ENCODE data around the gene CMTM4.

Gene CMTM4

DNA sequence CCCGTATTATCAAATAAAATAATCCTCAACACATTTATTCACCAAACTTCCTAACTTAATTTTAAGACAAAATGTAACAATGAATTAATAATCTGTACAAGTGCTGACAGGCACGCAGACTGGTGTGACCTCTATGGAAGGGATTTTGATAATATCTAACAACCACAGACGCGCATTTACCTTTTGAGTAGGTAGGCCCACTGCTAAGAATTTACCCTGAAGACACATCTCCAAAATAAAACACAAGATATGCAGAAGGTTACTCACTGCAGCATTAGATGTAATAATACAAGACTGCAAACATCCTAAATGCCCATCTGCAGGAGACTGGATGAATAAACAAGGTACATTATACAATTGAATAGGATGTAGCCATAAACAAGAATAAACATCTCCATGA lies 22.7 kb upstream of the CMTM4 start:
- no peak for ATAC-seq
- no peak for TF ChIP-seq ZNF70 (CRISPR knock-in tag; IDR thresholded peaks at IDR 0.05)
- TF ChIP-seq ZFP30 (CRISPR knock-in tag; IDR thresholded peaks at IDR 0.05), result no peak
- TF ChIP-seq RARB (CRISPR knock-in tag; IDR thresholded peaks at IDR 0.05), result no peak
- TF ChIP-seq ESRRG (CRISPR knock-in tag; IDR thresholded peaks at IDR 0.05), result no peak
- no peak for TF ChIP-seq OSR1 (CRISPR knock-in tag; IDR thresholded peaks at IDR 0.05)
- TF ChIP-seq ZC3H10 (CRISPR knock-in tag; IDR thresholded peaks at IDR 0.05), result no peak
- TF ChIP-seq ZNF8 (CRISPR knock-in tag; IDR thresholded peaks at IDR 0.05), result no peak
- no peak for TF ChIP-seq SNAI2 (CRISPR knock-in tag; IDR thresholded peaks at IDR 0.05)
- TF ChIP-seq TCF4 (CRISPR knock-in tag; IDR thresholded peaks at IDR 0.05; ENCODE audit: borderline replicate concordance), result no peak
- TF ChIP-seq BACH2 (CRISPR knock-in tag; IDR thresholded peaks at IDR 0.05; ENCODE audit: borderline replicate concordance), result no peak
- no peak for TF ChIP-seq TOX (CRISPR knock-in tag; IDR thresholded peaks at IDR 0.05; ENCODE audit: borderline replicate concordance)
- TF ChIP-seq, protein P1, sequence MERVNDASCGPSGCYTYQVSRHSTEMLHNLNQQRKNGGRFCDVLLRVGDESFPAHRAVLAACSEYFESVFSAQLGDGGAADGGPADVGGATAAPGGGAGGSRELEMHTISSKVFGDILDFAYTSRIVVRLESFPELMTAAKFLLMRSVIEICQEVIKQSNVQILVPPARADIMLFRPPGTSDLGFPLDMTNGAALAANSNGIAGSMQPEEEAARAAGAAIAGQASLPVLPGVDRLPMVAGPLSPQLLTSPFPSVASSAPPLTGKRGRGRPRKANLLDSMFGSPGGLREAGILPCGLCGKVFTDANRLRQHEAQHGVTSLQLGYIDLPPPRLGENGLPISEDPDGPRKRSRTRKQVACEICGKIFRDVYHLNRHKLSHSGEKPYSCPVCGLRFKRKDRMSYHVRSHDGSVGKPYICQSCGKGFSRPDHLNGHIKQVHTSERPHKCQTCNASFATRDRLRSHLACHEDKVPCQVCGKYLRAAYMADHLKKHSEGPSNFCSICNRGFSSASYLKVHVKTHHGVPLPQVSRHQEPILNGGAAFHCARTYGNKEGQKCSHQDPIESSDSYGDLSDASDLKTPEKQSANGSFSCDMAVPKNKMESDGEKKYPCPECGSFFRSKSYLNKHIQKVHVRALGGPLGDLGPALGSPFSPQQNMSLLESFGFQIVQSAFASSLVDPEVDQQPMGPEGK (CRISPR knock-in tag; IDR thresholded peaks at IDR 0.05; ENCODE audit: borderline replicate concordance), result no peak
- TF ChIP-seq CSDC2 (CRISPR knock-in tag; IDR thresholded peaks at IDR 0.05), result no peak
- no peak for TF ChIP-seq ZFP3 (CRISPR knock-in tag; IDR thresholded peaks at IDR 0.05)
- TF ChIP-seq, protein P2, sequence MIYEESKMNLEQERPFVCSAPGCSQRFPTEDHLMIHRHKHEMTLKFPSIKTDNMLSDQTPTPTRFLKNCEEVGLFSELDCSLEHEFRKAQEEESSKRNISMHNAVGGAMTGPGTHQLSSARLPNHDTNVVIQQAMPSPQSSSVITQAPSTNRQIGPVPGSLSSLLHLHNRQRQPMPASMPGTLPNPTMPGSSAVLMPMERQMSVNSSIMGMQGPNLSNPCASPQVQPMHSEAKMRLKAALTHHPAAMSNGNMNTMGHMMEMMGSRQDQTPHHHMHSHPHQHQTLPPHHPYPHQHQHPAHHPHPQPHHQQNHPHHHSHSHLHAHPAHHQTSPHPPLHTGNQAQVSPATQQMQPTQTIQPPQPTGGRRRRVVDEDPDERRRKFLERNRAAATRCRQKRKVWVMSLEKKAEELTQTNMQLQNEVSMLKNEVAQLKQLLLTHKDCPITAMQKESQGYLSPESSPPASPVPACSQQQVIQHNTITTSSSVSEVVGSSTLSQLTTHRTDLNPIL (CRISPR knock-in tag; IDR thresholded peaks at IDR 0.05; ENCODE audit: low read depth), result no peak
- no peak for TF ChIP-seq PPARA (CRISPR knock-in tag; IDR thresholded peaks at IDR 0.05; ENCODE audit: borderline replicate concordance)
- TF ChIP-seq, protein P3, sequence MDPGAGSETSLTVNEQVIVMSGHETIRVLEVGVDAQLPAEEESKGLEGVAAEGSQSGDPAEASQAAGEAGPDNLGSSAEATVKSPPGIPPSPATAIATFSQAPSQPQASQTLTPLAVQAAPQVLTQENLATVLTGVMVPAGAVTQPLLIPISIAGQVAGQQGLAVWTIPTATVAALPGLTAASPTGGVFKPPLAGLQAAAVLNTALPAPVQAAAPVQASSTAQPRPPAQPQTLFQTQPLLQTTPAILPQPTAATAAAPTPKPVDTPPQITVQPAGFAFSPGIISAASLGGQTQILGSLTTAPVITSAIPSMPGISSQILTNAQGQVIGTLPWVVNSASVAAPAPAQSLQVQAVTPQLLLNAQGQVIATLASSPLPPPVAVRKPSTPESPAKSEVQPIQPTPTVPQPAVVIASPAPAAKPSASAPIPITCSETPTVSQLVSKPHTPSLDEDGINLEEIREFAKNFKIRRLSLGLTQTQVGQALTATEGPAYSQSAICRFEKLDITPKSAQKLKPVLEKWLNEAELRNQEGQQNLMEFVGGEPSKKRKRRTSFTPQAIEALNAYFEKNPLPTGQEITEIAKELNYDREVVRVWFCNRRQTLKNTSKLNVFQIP (CRISPR knock-in tag; IDR thresholded peaks at IDR 0.05; ENCODE audit: borderline replicate concordance, low read depth), result no peak

DNA sequence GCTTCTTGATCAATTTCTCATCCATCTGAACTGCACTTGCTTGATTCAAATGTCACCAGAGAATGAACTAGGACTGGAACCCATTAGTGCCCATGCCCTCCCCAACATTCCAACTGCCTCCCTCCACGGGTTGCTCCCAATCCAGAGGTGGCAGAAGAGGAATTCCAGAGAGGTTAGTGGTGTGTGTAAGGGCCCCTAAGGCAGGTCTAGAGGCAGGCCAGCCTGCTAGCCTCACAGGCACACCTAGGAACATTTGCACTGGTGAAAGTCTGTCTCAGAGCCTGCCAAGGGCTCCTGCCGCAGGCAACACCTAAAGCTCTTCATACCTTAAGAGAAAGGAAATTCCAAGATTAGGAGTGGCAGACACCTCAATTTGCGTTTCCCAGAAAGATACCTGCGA lies 21.2 kb upstream of the CMTM4 start:
- peak; percentile 37 for ATAC-seq
- no peak for TF ChIP-seq CSDC2 (CRISPR knock-in tag; IDR thresholded peaks at IDR 0.05)
- no peak for TF ChIP-seq BACH2 (CRISPR knock-in tag; IDR thresholded peaks at IDR 0.05; ENCODE audit: borderline replicate concordance)
- TF ChIP-seq, protein P4, sequence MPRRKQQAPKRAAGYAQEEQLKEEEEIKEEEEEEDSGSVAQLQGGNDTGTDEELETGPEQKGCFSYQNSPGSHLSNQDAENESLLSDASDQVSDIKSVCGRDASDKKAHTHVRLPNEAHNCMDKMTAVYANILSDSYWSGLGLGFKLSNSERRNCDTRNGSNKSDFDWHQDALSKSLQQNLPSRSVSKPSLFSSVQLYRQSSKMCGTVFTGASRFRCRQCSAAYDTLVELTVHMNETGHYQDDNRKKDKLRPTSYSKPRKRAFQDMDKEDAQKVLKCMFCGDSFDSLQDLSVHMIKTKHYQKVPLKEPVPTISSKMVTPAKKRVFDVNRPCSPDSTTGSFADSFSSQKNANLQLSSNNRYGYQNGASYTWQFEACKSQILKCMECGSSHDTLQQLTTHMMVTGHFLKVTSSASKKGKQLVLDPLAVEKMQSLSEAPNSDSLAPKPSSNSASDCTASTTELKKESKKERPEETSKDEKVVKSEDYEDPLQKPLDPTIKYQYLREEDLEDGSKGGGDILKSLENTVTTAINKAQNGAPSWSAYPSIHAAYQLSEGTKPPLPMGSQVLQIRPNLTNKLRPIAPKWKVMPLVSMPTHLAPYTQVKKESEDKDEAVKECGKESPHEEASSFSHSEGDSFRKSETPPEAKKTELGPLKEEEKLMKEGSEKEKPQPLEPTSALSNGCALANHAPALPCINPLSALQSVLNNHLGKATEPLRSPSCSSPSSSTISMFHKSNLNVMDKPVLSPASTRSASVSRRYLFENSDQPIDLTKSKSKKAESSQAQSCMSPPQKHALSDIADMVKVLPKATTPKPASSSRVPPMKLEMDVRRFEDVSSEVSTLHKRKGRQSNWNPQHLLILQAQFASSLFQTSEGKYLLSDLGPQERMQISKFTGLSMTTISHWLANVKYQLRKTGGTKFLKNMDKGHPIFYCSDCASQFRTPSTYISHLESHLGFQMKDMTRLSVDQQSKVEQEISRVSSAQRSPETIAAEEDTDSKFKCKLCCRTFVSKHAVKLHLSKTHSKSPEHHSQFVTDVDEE (CRISPR knock-in tag; IDR thresholded peaks at IDR 0.05), result no peak

DNA sequence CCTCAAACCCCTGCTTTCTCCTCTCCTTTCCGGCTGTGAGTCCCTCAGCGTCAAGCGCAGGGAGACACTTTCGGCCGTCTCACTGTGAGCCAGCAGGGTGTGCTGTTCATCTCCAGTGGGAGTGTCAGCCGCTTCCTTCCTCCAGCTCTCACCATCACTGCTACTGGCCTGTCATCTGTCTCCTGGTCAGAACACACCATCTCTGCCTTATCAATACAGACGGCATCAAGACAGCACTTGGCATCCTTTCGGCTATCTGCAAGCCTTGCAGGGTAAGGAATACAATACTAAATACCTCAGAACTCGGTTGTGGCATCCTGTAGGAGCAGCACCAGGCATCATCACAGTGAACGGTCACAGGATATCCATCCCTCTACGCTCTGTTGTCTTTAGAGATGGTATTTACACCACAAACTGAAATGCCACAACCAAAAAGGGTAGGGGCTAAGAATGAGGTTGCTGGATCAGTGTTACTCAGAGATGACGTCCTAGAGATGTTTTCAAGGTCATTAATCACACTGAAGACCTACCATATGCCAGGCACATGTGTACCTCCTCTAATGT lies 20.7 kb upstream of the CMTM4 start:
- TF ChIP-seq SNAI2 (CRISPR knock-in tag; IDR thresholded peaks at IDR 0.05), result no peak
- TF ChIP-seq ESRRG (CRISPR knock-in tag; IDR thresholded peaks at IDR 0.05), result 0 out of 2 replicates have a peak, but pooled peaks have one; percentile 3
- peak; percentile 85 for ATAC-seq

DNA sequence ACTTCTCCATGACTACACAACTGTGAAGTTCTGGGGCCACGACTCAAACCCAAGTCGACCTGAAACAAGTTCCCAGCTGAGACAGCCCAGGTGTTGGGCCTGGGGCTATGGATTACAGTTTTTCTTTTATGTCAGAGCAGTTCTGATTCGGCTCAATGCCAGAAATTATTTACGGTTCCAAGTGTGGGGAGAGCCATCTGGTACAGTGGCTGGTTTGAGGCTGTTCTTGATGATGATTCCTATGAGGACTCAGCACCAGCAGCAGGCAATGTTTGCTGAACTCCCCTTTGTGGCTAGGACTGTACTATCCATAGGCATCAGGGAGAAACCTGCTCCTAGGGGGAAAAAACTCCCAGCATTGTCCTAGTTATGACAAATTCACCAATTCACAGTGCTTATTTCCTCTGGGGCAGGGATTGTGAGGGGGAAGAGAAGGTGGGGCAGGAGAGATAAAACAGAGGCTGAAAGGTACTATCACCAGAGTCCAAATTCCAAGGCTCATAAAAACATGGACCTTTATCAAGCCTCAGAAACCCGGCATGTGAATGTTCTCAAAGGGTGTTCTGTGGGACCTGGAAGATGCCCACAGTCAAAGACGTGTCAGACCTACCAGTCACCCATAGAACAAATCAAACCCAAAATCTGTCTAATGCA lies 18.2 kb upstream of the CMTM4 start:
- ATAC-seq, result no peak; the same call in 2 of the 3 replicates
- no peak for TF ChIP-seq TOX (CRISPR knock-in tag; IDR thresholded peaks at IDR 0.05; ENCODE audit: borderline replicate concordance)
- TF ChIP-seq ESRRG (CRISPR knock-in tag; IDR thresholded peaks at IDR 0.05), result no peak
- TF ChIP-seq TCF4 (CRISPR knock-in tag; IDR thresholded peaks at IDR 0.05; ENCODE audit: borderline replicate concordance), result 0 out of 2 replicates have a peak, but pooled peaks have one; percentile 24

DNA sequence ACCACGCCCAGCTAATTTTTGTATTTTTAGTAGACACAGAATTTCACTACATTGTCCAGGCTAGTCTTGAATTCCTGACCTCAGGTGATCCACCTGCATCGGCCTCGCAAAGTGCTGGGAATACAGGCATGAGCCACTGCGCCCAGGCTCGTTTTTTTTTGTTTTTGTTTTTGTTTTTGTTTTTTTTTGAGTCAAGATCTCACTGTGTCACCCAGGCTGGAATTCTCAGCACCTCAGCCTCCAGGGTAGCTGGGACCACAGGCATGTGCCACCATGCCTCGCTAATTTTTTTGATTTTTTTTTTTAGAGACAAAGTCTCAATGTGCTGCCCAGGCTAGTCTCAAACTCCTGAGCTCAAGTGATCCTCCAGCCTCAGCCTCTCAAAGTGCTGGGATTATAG lies 17.5 kb upstream of the CMTM4 start:
- TF ChIP-seq ZFP3 (CRISPR knock-in tag; IDR thresholded peaks at IDR 0.05), result no peak
- TF ChIP-seq ZNF8 (CRISPR knock-in tag; IDR thresholded peaks at IDR 0.05), result no peak
- no peak for TF ChIP-seq TOX (CRISPR knock-in tag; IDR thresholded peaks at IDR 0.05; ENCODE audit: borderline replicate concordance)
- TF ChIP-seq ESRRG (CRISPR knock-in tag; IDR thresholded peaks at IDR 0.05), result no peak
- no peak for TF ChIP-seq ARNTL (CRISPR knock-in tag; IDR thresholded peaks at IDR 0.05; ENCODE audit: borderline replicate concordance, low read depth)
- TF ChIP-seq, protein P5, sequence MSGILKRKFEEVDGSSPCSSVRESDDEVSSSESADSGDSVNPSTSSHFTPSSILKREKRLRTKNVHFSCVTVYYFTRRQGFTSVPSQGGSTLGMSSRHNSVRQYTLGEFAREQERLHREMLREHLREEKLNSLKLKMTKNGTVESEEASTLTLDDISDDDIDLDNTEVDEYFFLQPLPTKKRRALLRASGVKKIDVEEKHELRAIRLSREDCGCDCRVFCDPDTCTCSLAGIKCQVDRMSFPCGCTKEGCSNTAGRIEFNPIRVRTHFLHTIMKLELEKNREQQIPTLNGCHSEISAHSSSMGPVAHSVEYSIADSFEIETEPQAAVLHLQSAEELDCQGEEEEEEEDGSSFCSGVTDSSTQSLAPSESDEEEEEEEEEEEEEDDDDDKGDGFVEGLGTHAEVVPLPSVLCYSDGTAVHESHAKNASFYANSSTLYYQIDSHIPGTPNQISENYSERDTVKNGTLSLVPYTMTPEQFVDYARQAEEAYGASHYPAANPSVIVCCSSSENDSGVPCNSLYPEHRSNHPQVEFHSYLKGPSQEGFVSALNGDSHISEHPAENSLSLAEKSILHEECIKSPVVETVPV (CRISPR knock-in tag; IDR thresholded peaks at IDR 0.05), result no peak
- TF ChIP-seq CSDC2 (CRISPR knock-in tag; IDR thresholded peaks at IDR 0.05), result no peak
- TF ChIP-seq BACH2 (CRISPR knock-in tag; IDR thresholded peaks at IDR 0.05; ENCODE audit: borderline replicate concordance), result no peak
- no peak for ATAC-seq
